Breast epithelium (tissue), 4 donors: ENCODE data around the gene GOLGA6L10. TPM values are rescaled to one million over a fixed set of nuclear protein-coding genes. Genes with fewer than 3 reads are reported as not detected.
"Not testable (repeated sequence)": the region's sequence is repeated elsewhere in the genome, so short reads cannot be mapped to it uniquely, and the experiment has no call there.

Source experiments
- DNase-seq, 2 donors: peaks; one replicate each; pipeline ENCODE4 v3.0.0-alpha.2; 2019; ENCODE audit warnings: low spot score in 2 of 2
- H3K27ac ChIP-seq, 2 donors: fragments of 200-600 bp; sonication (generic) in 1 of 2; one replicate each; pipeline ENCODE4 v1.5.1; 2016 to 2019; ENCODE audit warnings: mild to moderate bottlenecking in 1 of 2
- H3K27me3 ChIP-seq, 2 donors: fragments of 200-600 bp; sonication (generic) in 1 of 2; one replicate each; pipeline versions ENCODE4 v1.5.1 to v1.6.0; 2017 to 2019; ENCODE audit warnings: control low read depth in 1 of 2, mild to moderate bottlenecking in 1 of 2
- H3K36me3 ChIP-seq: fragments of 200-600 bp; one replicate; pipeline ENCODE4 v1.5.1; 2019
- H3K4me1 ChIP-seq, 2 donors: fragments of 200-600 bp; sonication (generic); one replicate each; pipeline ENCODE4 v1.5.1; 2016 to 2019; ENCODE audit warnings: control low read depth in 1 of 2
- H3K4me3 ChIP-seq, 3 donors: fragments of 200-600 bp; sonication (generic); 1 replicate in 2 of 3; 2 replicates in 1 of 3; pipeline ENCODE4 v1.5.1; 2016 to 2019; ENCODE audit warnings: mild to moderate bottlenecking in 3 of 3, moderate library complexity in 2 of 3
- H3K9me3 ChIP-seq, 2 donors: fragments of 200-600 bp; sonication (generic) in 1 of 2; one replicate each; pipeline ENCODE4 v1.5.1; 2016 to 2019; ENCODE audit warnings: control low read depth in 1 of 2
- CTCF ChIP-seq, 3 donors: fragments of 450-650 bp; IDR thresholded peaks; one replicate each; pipeline ENCODE4 v1.5.1; 2016 to 2017; ENCODE audit warnings: antibody characterized with exemption in 3 of 3, mild to moderate bottlenecking in 3 of 3, moderate library complexity in 3 of 3
- POLR2A ChIP-seq: fragments of 450-650 bp; IDR thresholded peaks from one replicate; pipeline ENCODE4 v1.6.1; 2016; ENCODE audit warnings: antibody characterized with exemption, mild to moderate bottlenecking, moderate library complexity
- POLR2AphosphoS5 ChIP-seq, 3 donors: sonication (generic); formaldehyde crosslinking; IDR thresholded peaks; one replicate each; pipeline ENCODE4 v1.6.1; 2017; ENCODE audit warnings: antibody characterized with exemption in 3 of 3
- intact Hi-C: fragments of 100-400 bp; cut with DNase I; formaldehyde crosslinking; loops from one replicate; pipeline ENCODE4 v1.15.1; 2023; ENCODE audit warnings: low total_unique reads
- total RNA-seq, 3 donors: library from RNA; depleted of rRNA; stranded (reverse); fragments of >200 nt; gene quantifications; one replicate each; pipeline ENCODE4 v1.1.0, GENCODE V29; 2016

Gene GOLGA6L10
- total RNA-seq, 3 donors from 2014 or later, result 0.48 to 2.6 (median 1.6) TPM

DNA sequence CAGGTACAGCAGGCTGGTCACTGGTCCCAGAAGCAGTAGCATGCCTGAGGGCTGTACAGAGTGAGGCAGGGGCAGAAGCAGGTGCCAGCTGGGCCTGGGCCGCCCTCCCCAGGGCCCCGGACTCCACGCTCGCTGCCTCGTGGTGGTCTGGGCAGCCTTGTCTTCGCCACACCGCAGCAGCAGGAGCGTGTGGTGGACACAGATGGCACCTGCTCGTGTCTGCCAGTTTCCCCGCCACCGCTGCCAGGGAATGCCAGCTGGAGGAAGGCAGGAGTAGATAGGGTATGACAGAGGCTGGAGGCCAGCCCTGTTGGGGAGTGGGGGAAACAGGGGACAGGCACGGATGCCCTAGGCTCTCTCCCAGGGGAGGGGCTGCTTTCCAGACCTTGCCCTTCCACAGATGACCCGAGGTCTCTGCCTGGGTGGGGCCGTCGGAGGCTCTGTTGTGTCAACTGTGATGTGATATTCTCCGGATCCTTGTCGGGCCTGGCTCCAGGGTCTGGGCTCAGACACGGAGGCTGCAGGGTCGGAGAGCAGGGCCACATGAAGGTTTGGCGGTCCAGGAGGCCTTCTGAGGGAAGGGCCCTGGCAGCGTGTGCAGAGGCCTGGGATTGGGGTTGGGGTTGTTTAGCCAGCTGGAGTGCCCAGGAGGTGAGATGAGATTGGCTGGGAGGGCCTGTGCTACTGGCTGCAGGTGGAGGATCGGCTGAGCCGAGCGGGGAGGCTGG, 33.6 kb downstream of the GOLGA6L10 start:
- intact Hi-C loops, result no loop called here
- no peaks in the 10 kb centered on the region for H3K4me1 ChIP-seq
- DNase-seq, result no peak
- no peaks in the 10 kb centered on the region for H3K27me3 ChIP-seq
- peaks cover 0 to 3% of the 10 kb centered on the region in 2 donors for H3K9me3 ChIP-seq
- H3K36me3 ChIP-seq, result no peaks in the 10 kb centered on the region
- no peak overlapping the region for H3K4me3 ChIP-seq
- TF ChIP-seq POLR2AphosphoS5 (IDR thresholded peaks at IDR 0.05) (no peak), CTCF (IDR thresholded peaks at IDR 0.05) (no peak), POLR2A (no peak)
- no peak overlapping the region for H3K27ac ChIP-seq

DNA sequence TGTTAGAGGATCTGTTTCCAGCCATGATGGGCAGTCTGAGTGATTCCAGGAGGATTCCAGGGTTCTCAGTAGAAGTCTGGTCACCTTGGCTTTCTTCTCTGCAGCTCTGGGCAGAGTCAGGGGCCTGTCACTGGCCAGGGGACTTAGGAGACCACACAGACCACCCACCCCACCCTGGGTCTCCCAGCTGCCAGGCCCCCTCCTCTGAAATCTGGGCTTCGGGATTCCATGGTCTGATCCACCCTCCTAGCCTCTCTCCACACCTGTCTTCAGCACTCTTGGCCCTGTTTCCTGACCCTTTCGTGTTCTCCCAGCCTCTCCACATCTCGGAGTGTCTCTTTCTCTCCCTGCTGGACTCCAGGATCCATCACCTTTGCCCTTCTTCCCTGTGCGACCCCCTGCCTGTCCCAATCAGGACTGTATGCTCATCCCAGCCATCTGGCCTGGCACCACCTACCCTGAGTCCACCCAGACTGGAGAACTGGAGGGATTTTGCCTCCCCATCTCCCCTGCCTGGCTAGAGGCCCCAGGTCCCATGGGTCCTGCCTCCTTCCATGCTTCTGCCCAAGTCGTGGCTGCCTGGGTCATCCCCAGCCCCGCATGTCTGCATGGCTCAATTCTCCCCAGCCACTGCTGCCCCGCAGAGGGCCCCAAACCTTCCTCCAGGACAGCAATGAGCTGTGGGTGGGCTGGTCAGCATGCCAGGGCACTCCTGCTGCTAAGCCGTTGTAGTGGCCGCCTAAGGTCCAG, 34.3 kb downstream of the GOLGA6L10 start:
- Histone ChIP-seq H3K27ac (no peak overlapping the region), H3K27me3 (no peaks in the 10 kb centered on the region), H3K9me3 (peaks cover 0 to 3% of the 10 kb centered on the region in 2 donors), H3K4me3 (no peak overlapping the region), H3K4me1 (no peaks in the 10 kb centered on the region), H3K36me3 (no peaks in the 10 kb centered on the region)
- DNase-seq, result no peak
- intact Hi-C loops, result no loop called here
- no peak for TF ChIP-seq POLR2A

- H3K27me3 ChIP-seq, H3K27ac ChIP-seq, H3K4me1 ChIP-seq, intact Hi-C loops, H3K36me3 ChIP-seq, H3K4me3 ChIP-seq, H3K9me3 ChIP-seq: not testable (repeated sequence)
- peak in 1 of 2 donors; percentile 33 for DNase-seq
Measured at GRCh38 chr15:82313951-82314768, 35.1 kb downstream of the GOLGA6L10 start.

- H3K4me3 ChIP-seq, result no peak overlapping the region
- no peaks in the 10 kb centered on the region for H3K4me1 ChIP-seq
- peaks cover 0 to 3% of the 10 kb centered on the region in 2 donors for H3K9me3 ChIP-seq
- H3K27me3 ChIP-seq, result no peaks in the 10 kb centered on the region
- H3K27ac ChIP-seq, result no peak overlapping the region
- intact Hi-C loops, result no loop called here
- no peak for DNase-seq
- no peaks in the 10 kb centered on the region for H3K36me3 ChIP-seq
- no peak for TF ChIP-seq POLR2AphosphoS5 (IDR thresholded peaks at IDR 0.05)
- no peak for TF ChIP-seq POLR2A
- TF ChIP-seq CTCF (IDR thresholded peaks at IDR 0.05), result no peak
Measured at GRCh38 chr15:82313446-82313845, 35.8 kb downstream of the GOLGA6L10 start.

DNA sequence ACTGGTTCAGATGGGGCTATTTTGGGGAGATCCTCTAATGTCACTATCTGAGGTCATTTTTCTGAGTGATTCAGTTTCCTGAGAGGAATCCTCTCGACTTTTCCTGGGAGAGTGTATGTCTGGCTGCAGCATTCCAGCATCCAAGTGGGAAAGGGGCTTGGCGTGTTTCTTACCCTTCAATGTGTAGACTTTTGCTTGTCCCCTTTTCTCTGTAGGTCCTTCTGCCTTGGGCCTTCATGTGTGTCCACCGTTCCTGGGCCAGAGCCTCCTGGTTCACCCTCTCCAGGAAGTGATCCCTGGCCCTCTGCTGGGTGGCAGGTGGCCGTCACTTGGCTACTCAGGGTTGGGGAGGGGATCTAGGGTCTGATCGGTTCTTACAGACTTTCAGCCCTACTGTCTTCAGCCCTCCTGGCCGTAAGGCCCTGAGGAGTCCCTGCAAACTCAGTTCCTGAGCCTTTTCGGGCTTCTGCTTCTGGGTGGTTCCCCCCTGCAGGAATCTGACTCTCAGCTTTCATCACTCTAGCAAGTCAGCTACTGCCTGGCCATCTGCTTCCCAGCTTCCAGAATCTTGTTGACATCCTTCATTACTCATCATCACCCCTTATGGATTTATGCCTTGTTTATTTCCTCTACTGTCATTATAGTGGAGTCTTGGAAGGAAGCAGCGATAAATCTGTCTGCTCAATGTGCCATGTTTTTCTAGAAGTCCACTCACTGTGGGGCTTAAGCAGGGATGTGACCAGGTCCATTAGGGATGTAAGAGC, 36.5 kb downstream of the GOLGA6L10 start:
- Histone ChIP-seq H3K36me3 (no peaks in the 10 kb centered on the region), H3K4me3 (no peak overlapping the region), H3K27ac (no peak overlapping the region), H3K4me1 (no peaks in the 10 kb centered on the region), H3K27me3 (no peaks in the 10 kb centered on the region), H3K9me3 (peaks cover 0 to 3% of the 10 kb centered on the region in 2 donors)
- peak in 1 of 2 donors; percentile 19 for DNase-seq
- intact Hi-C loops, result no loop called here
- TF ChIP-seq CTCF (IDR thresholded peaks at IDR 0.05) (no peak), POLR2A (no peak)

DNA sequence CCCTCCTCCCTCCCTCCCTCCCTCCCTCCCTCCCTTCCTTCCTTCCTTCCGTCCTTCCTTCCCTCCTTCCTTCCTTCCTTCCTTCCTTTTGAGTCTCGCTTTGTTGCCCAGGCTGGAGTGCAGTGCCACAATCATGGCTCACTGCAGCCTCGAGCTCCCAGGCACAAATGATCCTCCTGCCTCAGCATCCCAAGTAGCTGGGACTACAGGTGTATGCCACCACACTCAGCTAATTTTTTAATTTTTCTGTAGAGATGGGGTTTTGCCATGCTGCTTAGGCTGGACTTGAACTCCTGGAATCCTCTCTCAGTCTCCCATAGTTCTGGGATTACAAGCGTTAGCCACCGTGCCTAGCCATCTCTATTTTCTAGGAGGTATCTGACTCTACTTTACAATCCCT, 38.0 kb downstream of the GOLGA6L10 start:
- peak in 1 of 2 donors; percentile 10 for DNase-seq
- H3K27ac ChIP-seq, H3K4me3 ChIP-seq, H3K27me3 ChIP-seq, H3K9me3 ChIP-seq, H3K4me1 ChIP-seq, intact Hi-C loops, H3K36me3 ChIP-seq: not testable (repeated sequence)
